Endometrium (tissue), 2 donors: Measurements from ENCODE around the gene RNMT.
"Not testable (repeated sequence)": the region's sequence is repeated elsewhere in the genome, so short reads cannot be mapped to it uniquely, and the experiment has no call there.

Source experiments
- FAIRE-seq: peaks from 2 replicates; lab custom pipeline; 2012; peaks lifted over from hg19 to GRCh38; lab: Jason Lieb, UNC
- donor health status: control.
- donor health status: control.

The RNMT gene

GRCh38 chr18:13726232-13726971 is at the start of gene RNMT, which contains the start of gene FAM210A:
Gene RNMT, plus strand, starts transcription at chr18:13726673. Its CDS starts 4,845 bp downstream, at chr18:13731518.
Gene FAM210A, minus strand, starts transcription at chr18:13726558. Its CDS starts 44,481 bp downstream, at chr18:13682077.
- FAIRE-seq, result peak; percentile 93

DNA sequence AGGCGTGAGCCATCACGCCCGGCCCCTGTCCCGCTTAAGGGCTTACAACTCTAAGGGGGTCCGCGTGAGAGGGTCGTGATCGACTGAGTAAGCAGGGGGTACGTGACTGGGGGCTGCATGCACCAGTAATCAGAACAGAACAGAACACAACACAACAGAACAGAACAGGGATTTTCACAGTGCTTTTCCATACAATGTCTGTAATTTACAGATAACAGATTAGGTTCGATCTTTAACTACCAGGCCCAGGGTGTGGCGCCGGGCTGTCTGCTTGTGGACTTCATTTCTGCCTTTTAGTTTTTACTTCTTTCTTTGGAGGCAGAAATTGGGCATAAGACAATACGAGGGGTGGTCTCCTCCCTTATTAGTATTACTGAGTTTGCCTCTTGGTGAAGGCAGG is 49.1 kb upstream of the RNMT start:
- not testable (repeated sequence) for FAIRE-seq

- no peak for FAIRE-seq
Observed at GRCh38 chr18:13680612-13681011, 45.9 kb upstream of the RNMT start.

DNA sequence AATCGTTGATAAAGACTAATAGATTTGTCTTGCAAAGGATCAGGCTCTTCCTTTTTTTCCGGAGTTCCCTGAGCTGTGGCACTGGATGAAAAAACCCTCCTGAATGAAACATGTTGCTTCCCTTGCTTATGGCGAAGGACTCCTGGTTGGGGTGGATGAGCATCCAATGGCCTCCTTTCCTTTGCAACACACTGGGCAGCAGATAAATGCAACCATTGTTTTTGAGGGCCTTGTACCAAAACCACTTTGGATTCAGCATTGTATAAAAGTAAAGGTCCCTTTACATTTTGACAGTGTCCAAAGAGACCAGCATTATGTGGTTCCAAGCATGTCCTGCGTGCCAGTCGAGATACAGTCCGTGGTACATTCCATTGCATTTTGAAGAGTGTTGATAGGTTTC is 44.8 kb upstream of the RNMT start:
- FAIRE-seq, result no peak

GRCh38 chr18:13684546-13684945 is 41.9 kb upstream of the RNMT start:
- peak; percentile 93 for FAIRE-seq

- no peak for FAIRE-seq
Observed at GRCh38 chr18:13688191-13689136, 38.0 kb upstream of the RNMT start.

DNA sequence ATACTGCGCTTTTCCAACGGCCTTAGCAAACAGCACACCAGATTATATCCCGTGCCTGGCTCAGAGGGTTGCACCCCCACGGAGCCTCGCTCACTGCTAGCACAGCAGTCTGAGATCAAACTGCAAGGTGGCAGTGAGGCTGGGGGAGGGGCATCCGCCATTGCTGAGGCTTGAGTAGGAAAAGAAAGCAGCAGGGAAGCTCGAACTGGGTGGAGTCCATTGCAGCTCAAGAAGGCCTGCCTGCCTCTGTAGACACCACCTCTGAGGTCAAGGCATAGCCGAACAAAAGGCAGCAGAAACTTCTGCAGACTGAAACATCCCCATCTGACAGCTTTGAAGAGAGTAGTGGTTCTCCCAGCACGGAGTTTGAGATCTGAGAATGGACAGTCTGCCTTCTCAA is 36.4 kb upstream of the RNMT start:
- FAIRE-seq, result not testable (repeated sequence)

- FAIRE-seq, result not testable (repeated sequence)
Observed at GRCh38 chr18:13695337-13695736, 31.1 kb upstream of the RNMT start.

- no peak for FAIRE-seq
Observed at GRCh38 chr18:13696961-13697360, 29.5 kb upstream of the RNMT start.

DNA sequence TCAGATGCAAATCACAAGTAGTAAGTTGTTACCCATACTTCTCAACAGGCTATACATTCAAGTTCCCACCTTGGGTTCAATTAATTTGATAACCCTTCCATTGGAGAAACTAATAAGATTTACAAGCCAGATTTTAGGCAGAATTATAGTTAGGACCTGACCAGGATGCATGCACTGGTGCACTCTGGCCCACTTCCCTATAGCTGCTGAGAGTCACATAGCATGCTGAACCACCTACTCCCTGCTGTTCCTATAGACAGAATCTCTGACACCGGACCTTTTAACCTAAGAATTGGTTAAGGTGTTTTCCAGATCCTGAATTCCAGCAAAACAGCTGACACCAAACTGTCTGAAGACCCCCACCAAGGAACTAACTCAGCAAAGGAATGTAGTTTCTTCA is 26.3 kb upstream of the RNMT start:
- no peak for FAIRE-seq

DNA sequence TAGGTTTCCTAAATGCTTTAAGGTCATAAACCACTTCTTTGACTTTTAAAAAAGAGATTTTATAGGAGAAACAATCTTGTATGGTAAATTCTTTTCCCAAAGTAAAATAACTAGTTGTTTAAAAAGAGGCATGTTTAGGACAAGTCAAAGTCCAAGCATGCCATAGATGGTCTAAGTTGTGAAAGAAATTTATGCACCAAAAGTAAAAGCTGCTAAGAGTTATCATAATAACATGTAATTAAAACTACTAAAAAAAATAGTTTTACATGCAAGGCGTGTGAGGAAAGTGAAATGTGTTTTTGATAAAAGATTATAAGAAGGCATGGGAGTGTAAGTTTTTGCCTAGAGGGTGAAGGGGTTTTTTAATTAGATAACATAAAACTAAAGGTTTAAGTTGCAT is 22.6 kb upstream of the RNMT start:
- no peak for FAIRE-seq

- no peak for FAIRE-seq
Observed at GRCh38 chr18:13710414-13710831, 16.1 kb upstream of the RNMT start.

GRCh38 chr18:13712400-13713131 is 13.9 kb upstream of the RNMT start:
- FAIRE-seq, result no peak

DNA sequence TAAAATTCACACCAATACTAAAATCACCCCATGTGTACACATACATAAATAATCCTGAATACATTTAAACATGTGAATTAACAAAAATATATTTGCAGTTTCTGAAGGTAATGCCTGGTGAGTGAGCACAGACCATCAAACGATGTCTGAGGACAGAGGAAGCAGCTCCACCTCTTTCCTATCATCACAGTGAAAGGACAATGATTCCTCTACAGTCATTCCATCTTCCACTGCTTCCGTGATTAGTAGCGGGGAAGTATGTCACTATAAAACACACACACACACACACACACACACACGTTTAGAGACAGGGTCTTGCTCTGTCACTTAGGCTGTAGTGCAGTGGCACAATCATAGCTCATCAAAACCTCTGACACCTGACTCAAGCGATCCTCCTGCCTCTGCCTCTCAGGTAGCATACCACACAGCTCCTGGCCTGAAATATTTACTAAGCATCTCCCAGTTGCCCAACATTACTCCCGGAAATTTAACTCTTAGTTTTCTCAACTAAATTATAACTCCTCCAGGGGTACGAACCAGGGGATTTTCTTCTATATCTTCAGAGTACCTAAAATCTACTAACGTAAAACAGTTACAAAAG is 12.9 kb upstream of the RNMT start:
- FAIRE-seq, result no peak

DNA sequence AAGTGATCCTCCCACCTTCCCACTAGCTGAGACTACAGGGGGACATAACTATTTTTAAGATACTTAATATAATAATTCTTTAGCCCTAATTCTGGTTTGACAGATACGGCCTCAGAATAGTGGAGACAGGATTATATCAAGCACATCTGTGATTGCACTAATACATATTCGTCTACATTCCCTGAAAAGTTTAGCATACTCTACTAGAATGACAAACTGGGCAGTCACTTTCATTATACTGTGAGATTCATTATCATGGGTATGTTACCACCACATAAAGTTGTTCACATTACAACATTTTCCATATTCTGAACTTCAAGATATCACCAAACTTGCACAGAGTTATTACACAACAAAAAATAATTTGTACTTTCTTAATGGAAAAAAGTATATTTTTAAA is 11.1 kb upstream of the RNMT start:
- no peak for FAIRE-seq

GRCh38 chr18:13716916-13717315 is 9.6 kb upstream of the RNMT start:
- FAIRE-seq, result no peak

- no peak for FAIRE-seq
Observed at GRCh38 chr18:13720123-13720522, 6.3 kb upstream of the RNMT start.

DNA sequence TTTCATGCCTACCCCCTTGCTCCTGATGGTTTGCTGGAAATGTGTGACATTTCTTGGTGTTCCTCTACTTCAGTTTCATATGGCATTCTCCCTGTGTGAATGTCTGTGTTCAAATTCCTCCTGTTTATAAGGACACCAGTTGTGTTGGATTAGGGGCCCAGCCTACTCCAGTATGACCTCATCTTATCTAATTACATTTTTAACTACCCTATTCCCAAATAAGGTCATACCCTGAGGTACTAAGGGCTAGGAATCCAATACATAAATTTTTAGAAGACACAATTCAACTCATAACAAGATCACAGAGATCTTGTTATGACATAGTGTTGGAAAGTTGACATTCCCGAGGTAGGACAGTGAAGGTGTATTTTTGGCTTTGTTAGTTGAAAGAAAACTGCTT is 5.6 kb upstream of the RNMT start:
- no peak for FAIRE-seq

DNA sequence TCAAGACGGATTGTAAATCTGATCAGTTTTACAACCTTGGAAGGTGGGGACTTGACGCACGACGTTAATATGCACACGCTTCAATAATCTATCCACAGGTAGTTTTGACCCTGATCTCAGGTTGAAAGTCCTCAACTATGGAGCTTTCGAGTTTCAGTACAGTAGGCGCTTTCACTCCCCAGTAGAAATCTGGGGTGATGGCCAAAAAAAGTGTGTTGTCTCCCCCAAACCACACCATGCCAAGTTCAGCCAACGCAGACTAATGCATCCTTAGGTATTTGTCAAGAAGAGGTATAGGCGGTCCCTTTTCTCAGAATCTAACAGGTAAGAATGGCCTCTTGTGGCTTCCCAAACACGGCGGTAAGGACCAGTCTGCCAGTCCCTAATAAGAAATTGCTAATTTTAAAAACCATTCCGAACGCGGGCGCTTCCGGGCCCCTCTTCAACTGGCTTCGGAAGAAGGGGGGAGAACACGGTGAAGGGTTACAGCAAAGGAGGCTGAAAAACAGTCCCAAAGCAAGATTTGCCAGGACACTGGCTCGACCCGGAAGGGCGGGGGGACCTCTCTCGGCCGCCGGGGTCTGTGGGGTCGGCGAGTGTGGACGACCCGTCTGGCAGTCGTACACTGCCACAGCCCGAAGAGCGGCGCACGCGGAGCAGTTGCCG is 774 bp upstream of the RNMT start:
- no peak for FAIRE-seq

DNA sequence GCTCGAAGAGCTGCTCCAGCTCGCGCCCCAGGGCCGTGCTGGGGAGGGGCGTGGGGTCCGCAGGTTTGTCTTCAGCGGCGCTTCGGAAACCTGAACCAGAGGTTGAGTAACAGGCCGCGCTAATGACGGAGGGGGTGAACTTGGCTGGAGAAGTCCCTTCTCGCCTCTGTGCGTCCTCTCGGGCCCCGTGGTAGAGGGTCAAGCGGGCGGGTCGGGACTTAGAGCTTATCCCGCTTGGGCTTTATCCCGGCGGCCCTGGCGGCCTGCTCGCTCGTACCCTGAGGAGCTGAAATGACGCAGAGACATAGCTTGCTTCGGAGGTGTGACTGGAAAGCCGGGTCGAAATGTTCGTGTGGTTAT is 479 bp downstream of the RNMT start:
- no peak for FAIRE-seq

- no peak for FAIRE-seq
Observed at GRCh38 chr18:13730481-13730880, 4.0 kb downstream of the RNMT start.

GRCh38 chr18:13735681-13736080 is 9.2 kb downstream of the RNMT start:
- no peak for FAIRE-seq
